Esophagus squamous epithelium (tissue), 4 donors: ENCODE results near the gene MYL5.

Experiments used
- CTCF ChIP-seq, 6 experiments: fragments of 450-650 bp in 4 of 6; fragments of 200-600 bp in 2 of 6; sonication (generic) in 2 of 6; IDR thresholded peaks; one replicate each; pipeline ENCODE4 v1.5.1; 2016 to 2019; ENCODE audit warnings: antibody characterized with exemption in 6 of 6, mild to moderate bottlenecking in 4 of 6, moderate library complexity in 4 of 6
- POLR2A ChIP-seq, 4 donors: fragments of 450-650 bp; IDR thresholded peaks; one replicate each; pipeline ENCODE4 v1.6.1; 2017; ENCODE audit warnings: antibody characterized with exemption in 4 of 4, mild to moderate bottlenecking in 4 of 4, moderate library complexity in 3 of 4

GRCh38 chr4:673349-674091 lies 822 bp upstream of the MYL5 start:
- no peak for TF ChIP-seq CTCF (IDR thresholded peaks at IDR 0.05)
- TF ChIP-seq POLR2A (IDR thresholded peaks at IDR 0.05), result no peak
